ENCODE measurements around the gene HIPK2.
"Not testable (repeated sequence)": the region's sequence is repeated elsewhere in the genome, so short reads cannot be mapped to it uniquely, and the experiment has no call there.

The HIPK2 gene

DNA sequence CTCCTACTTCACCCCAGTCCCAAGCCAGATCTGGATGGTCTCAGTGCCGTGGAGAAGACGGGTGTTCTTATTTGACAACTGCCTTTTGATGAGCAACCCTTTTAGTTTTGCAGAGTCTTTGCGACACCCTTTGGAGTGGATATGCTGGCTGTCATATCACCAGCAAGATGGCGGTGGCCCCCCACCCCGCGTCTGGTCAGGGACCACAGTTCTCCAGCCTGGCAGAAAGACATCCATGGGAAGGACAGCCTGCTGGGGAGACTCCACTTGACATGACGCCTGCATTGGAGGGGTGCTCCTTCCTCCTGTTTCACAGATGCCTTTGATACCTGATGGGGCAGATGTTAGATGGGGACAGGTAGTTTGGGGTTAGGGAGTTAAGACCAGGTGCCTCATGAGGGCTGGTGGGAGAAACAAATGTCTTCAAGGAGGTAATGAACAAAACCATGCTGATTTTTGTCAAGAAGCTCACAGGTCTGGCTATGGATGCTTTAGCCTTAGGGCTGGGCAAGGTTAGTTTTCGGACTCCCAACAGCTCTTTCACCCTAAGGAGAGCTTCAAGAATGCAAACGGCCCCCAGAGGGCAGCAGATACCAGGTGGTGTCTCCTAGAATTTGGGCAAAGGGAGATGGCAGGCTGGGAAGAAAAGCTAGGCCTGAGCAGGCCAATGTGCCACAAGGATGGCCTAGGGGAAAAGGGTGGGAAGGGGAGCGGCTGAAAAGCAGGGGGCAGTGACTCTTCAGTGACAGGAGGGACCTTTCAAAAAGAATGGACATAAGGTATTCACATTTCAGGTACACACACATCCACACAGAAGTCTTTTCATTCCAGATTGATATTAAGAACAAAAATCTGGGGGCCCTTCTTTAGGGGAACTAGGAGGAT lies 159.1 kb downstream of the HIPK2 start:
- DNase-seq (ENCODE audit: low spot score), result peak; percentile 57

DNA sequence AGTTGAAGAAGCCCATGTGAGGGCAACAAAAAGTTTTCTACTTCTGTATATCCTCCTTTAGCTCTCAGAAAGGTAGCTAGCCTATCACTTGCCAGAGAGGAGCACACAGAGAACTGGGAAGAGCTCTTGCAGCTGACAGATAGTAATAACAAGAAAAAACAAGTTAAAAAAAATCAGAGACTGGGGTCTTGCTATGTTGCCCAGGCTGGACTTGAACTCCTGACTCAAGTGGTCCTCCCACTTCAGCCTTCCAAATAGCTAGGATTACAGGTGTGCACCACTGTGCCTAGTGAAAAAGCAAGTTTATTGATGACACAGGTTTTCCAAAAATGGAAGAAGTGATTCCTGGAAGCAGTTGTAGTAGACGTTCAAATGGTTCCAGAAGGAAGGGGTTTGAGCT lies 160.7 kb downstream of the HIPK2 start:
- no peak for DNase-seq (ENCODE audit: low spot score)

DNA sequence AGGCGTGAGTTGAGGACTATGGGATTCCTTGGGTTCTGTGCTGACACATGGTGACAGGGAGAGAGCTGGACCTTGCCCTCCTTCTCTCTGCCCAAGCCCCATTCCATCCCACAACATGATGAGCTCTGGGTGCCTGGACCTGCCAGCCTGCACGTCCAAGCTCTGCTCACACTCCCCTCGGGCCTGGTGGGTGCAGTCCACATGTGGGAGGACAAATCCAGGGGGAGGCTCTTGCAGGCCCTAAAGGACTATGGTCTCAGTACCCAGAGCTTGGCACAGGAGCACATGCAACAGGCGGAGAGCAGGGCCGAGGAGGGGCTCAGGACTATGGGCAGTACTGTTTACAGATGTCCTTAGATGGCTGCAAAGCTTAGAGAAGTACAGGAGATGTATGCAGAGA lies 162.9 kb downstream of the HIPK2 start:
- DNase-seq (ENCODE audit: low spot score), result no peak

DNA sequence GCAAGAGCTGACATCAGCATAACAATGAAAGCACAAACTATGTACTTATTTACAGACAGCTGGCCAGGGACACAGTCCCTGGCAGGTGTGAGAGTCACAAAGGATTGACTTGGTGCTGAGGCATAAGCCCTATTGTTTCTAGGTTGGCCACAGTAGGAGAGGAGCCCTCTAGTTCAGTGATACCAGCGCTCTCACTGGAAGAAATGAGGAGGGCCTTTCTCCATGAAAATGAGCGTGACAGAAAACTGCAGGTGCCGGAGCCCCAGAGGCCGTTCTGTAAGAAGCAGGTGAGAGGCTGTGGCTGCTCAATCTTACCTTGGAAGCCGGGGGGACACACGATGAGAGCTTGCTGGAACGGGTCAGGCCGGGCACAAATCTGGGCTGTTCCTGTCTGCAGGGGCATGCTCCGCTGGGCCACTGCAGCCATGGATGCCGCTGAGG lies 163.8 kb downstream of the HIPK2 start:
- DNase-seq (ENCODE audit: low spot score), result no peak

DNA sequence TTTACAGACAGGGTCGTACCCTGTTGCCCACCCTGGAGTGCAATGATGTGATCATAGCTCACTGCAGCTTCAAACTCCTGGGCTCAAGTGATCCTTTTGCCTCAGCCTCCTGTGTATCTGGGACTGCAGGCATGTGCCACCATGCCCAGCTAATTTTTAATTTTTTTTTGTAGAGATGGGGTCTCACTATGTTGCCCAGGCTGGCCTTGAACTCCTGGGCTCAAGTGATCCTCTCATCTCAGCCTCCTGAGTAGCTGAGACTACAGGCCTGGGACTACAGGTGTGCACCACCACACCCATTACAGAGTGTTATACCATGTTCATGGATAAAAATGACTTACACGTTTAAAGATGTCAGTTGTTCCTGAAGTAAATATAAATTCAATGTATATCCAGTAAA lies 166.2 kb downstream of the HIPK2 start:
- DNase-seq (ENCODE audit: low spot score), result not testable (repeated sequence)

DNA sequence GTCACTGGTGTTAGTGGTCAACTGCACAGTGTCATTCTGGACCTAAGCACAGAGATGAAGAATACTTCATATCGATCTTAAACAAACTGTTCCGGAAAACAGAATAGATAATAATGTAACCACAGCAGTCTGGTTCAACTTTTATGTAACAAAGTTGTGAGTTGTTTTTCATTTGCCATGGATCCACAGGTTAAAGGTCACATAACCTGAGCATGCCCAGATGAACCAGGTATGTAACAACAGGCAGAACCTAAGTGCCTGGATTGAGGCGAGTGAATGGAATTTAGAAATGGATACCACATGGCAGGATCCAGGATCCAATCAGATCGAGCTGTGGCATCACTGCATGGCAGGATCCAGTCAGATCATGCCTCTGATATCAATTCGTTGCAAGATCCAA lies 167.2 kb downstream of the HIPK2 start:
- DNase-seq (ENCODE audit: low spot score), result no peak

DNA sequence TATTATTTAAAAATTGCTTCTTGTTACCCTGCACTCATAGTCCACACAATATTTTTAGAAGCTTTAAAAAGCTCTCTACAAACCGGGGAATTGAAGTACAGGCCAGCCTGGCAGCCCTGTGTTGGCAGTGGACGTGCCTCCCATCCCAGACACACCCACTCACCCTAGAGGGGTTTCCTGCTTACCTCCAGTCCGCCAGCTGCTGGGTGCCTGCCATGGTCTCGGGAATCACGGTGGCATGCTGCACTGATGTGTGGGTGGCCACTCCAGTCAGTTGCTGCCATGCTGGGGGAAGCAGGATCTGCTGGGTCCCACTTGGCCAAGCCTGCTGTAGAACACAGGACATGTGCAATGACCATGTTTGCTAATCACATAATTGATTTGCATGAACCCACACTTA lies 173.9 kb downstream of the HIPK2 start:
- no peak for DNase-seq (ENCODE audit: low spot score)

DNA sequence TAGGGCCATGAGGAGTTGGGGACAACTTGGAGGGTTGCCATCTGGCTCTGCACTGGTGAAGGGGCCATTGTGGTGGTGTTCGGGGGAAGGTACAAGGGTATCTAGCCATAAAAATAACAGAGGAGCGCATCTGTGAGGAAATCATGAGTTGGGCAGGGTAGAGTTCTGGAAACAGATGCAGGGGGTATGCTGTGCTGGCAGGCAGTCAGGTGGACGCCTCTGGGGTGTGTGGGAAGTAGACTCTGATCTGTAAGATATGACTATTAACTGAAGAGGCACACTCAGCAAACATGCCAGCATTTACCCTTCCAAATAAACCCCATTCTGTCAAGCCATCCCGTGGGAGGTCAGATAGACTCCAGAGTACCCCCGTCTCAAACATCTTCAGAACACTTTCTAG lies 174.5 kb downstream of the HIPK2 start:
- no peak for DNase-seq (ENCODE audit: low spot score)

DNA sequence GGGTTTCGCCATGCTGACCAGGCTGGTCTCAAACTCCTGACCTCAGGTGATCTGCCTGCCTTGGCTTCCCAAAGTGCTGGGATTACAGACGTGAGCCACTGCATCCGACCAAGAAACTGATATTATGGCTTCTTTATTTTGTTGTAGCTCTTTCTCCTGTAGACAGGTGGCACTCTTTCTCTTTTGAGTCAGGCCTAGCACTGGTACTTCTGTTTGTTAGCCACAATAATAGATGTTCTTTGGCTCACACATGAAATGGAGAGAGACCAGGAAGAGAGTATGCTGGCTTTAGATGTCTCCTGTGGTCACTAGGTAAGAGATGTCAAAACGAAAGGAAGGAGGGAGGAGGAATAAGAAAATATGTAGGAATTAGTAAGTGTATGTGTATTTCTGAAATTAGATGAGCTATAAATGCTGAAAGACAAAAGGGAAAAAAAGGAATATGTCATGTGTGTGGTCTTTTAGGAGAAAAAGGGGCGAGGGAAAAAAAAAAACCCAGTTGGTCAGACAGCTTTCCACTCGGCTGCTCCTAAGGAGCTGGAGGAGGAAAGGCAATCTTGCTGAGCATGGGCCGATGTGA lies 175.6 kb downstream of the HIPK2 start:
- DNase-seq (ENCODE audit: low spot score), result peak; percentile 43

DNA sequence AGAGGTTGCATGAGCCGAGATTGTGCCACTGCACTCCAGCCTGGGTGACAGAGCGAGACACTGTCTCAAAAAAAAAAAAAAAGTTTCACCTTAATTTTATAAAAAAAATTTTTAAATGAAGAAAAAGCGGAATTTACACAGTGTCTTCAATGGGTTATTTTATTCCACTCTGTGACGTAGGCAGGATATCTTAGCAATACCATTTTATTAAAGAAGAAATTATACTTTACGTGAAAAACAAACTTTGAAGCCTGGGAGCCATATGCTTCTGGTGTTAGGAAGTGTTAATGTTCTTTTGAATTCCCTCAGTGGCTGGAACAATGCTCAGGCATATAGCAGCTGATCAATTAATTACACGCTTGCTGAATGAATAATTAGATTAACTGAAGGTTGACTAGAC lies 176.6 kb downstream of the HIPK2 start:
- DNase-seq (ENCODE audit: low spot score), result no peak

DNA sequence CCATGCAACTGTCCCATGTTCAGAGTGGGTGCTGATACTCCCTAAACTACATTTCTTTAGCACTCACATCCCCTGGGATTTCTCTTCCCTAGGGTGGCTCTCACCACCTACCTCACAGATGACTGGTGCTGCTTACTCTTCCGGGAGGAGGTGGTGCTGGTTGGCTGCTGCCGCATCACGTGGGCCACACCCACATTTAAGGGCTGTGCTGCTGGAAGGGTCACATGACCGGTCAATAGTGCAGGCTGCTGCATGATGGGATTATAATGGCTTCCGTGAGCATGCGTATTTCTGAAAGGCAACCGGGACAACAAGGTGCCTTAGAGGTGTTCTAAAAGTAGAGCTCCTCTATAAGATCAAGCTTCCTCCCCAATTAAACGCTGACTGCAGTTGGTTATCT lies 177.5 kb downstream of the HIPK2 start:
- no peak for DNase-seq (ENCODE audit: low spot score)

DNA sequence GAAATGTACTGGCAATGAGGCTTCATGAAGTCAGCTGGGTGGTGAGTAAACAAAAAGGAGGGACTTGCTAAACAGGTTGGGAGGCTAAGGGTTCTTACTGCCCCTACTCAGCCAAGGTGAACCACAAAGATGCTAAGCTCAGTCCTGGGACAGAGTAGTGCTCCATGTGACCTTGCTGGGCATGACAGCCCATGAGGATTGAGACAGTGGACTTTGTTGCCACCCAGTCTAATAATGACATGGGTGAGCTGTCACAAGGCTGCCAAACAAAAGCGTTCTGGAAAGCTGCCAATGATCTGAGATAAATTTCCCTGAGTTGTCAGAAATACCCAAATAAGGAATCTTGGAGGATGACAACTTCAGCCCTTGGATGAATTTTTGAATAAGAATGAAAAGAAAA lies 179.2 kb downstream of the HIPK2 start:
- DNase-seq (ENCODE audit: low spot score), result no peak

DNA sequence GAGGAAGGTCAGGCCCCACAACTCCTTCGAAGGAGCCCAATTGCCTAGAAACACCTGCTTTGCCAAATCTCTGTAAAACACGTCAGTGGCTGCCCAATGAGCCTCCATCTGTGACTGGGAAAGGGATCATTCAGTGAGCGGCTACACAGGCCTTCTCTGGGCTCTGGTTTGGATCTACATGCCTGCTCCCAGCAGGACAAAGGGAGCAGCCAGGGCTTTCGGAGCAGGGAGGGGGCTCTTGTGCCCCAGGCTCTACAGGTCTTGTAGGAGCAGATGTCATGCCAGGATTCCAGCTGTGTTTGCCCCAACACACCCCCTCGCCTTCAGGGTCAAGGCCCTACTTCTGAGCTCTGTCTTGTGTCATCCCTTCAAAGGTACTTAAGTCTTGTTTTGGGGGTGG lies 180.8 kb downstream of the HIPK2 start:
- no peak for DNase-seq (ENCODE audit: low spot score)

DNA sequence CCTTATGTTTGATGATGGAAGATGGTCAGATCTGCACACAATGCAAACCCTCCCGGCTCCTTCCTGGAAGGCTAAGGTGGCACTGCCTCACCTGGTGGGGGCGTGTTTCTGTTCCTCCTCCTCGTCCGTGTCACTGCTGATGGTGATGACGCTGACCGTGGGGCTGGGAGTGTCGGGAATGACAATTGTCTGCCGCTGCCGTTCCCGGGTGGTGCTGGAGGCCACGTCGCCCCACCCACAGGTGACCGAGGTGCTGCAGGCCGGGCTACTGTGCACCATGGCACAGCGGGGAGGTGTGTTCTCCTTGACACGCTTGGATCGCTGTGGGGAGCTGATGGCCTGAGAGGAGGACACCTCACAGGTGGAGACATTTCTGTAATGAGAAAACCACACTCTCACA lies 181.2 kb downstream of the HIPK2 start:
- DNase-seq (ENCODE audit: low spot score), result no peak

DNA sequence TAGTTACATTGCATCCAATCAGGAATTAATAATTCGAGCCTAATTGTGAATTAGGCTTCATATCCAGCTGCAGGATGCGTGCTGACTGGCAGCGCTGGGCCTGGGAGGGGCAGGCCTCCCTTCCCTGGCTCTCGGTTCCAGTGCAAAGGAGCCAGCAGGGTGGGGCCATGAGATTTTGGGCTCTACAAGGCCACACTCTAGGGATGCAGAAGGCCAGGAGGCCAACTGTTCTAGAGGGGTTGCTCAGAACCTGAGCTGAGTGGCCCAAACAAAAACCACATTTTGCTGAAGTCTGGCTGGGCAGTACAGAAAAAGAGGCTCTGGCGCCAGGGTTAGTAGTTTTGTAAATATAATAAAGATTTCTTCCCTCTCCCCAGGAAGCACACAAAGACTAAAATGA lies 182.0 kb downstream of the HIPK2 start:
- DNase-seq (ENCODE audit: low spot score), result no peak

DNA sequence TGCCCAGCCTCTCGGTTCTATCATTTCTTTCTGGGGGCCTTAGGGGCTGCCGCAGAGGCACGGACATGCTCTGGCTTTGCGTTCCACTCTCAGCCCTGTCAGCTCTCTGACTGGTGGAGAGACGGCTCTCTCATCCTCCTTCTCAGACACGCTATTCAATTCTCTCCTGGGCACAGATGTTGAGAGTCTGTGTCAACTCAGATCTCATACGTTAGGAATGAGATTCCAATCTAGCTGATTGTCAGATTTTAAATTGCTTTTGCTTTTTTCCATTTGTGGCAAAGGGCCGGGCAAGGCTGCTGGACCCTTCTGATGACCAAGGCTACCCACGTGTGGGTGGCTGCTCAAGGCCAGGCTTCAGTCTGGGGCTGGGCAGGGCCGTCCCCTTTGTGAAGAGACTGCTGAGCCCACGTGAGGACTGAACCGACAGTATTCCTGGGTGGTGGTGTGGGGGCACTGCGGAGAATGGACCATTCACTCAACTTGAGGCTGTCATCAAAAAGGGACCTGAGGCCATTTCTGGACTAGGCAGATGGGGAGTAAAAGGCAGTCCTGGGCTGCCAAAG lies 182.8 kb downstream of the HIPK2 start:
- no peak for DNase-seq (ENCODE audit: low spot score)

DNA sequence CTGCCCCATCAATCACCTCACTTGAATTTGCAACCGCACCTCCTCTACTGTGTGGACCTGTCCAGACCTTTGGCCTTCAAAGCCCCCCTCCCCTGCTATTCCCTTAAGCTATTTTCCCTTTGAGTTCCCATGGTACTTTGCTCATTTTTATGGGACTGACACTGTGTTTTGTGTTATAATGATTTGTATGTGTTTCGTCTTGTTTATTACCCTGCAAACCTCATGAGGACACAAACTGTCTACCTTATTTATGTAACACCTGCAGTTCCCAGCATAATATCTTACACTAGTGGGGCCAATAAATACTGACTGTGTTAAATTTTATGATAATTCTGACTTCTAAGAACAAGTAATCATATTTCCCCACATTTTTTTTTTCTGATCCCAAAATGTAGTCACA lies 183.7 kb downstream of the HIPK2 start:
- no peak for DNase-seq (ENCODE audit: low spot score)

DNA sequence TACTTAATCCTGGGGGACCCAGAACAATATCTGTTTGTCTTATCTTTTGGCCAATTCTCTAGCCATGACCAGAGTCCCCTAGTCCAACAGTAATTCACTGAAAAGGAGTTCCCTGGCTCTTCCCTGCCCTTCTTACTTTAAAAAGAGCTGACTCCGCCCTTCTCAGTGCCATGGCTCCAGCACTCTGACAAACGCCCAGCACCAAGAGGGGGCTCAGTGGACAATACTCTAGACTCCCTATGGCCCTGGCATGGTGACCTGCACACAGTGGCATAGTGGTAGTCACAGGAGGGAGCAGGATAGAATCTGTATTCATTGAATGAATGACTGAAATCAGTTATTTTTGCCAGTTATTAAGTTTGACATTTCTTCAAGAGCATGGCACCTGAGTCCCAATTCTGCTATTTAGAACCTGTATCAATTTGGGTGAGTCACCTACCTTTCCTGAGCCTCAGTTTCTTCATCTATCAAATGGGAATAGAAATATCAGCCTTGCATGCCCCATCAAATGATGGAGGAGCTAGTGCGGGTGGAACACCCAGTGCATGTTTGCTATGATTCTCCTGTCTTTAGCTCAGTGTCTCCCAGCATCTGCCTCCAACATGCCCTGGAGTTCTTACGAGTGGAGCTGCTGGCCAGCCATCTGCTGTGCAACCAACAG lies 184.9 kb downstream of the HIPK2 start:
- no peak for DNase-seq (ENCODE audit: low spot score)

DNA sequence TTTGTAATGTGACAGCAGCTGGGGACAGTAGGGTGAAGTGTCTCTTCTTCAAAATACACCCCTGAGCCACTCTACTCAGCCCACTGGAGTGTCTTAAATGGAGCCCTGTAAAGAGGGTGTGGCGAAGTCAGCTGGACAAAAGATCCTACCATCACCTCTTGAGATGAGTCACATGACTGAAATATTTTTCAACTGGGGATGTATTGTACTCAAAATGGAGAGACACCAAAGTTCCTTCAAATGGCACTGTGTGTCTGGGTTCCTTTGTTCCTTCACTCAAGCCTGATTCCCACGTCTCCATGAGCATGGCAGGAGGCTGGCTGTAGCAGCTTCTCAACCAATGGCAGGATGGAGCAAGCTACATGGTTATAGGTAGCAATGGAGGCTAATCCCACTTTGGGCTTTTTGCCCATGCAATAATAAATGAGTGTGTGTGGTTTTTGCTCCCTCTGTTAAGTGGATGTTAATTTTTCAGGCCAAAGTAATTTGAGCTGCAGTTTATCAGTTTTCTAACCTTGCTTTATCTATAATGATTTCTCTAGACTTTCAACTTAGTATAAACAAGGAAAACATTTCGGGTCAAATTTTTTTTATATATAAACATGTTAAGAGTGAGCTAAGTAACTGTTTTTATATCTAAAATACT lies 186.1 kb downstream of the HIPK2 start:
- no peak for DNase-seq (ENCODE audit: low spot score)

DNA sequence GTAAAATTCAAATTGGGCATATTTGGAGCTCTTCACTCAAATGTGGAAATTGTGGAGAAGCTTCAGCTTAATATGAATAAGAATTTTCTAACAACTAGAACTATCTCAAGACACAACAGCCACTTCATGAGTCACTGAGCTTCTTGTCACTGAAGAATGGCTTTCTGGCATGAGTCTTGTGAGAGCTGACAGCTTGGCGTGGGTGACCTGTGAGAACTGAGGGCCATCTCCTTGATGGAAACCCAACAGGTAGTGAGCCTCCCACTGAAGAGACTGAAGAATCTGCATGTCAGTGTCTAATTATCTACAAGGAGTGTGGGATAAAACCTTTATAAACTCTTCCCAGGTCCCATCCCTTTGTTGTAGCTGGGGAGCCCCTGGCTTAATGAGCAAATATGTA lies 188.3 kb downstream of the HIPK2 start:
- no peak for DNase-seq (ENCODE audit: low spot score)

DNA sequence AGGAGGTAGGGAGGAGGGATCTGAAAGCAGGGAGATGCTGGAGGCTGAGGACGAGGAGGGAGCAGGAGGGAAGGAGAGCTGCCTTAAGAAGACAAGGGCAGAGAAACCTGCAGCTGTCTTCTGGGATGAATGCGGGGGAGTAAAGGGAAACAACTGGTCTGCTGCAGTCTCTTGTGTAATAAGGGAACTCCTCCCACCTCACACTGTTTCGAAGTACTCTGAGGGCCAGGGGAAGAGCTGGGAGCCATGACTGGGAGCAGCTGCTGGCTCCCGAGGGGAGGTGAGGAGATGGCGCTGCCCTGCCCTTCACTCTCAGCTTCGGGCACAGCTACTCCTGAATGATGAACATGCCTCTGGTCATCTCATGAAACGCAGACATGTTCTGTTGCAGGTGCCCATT lies 189.2 kb downstream of the HIPK2 start:
- DNase-seq (ENCODE audit: low spot score), result no peak

DNA sequence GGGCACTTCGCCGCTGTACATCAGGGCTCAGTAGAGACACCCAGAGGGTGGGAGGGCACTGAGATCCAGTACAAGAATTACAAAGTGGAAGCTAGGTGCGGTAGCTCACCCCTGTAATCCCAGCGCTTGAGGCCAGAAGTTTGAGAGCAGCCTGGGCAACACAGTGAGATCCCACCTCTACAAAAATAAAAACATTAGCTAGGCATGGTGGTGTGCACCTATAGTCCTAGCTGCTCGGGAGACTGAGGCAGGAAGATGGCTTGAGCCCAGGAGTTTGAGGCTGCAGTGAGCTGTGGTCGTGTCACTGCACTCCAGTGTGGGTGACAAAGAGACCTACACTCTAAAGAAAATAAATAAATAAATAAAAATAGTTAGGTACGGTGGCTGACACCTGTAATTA lies 190.3 kb downstream of the HIPK2 start:
- no peak for DNase-seq (ENCODE audit: low spot score)

Data from cerebellar cortex (tissue), 1 donor.